Vagina (tissue), 2 donors: ENCODE results near the gene SNX21.

ENCODE experiments used
- CTCF ChIP-seq, 3 experiments: fragments of 450-650 bp in 2 of 3; fragments of 200-600 bp in 1 of 3; sonication (generic) in 1 of 3; IDR thresholded peaks; one replicate each; pipeline ENCODE4 v1.5.1; 2017 to 2019; ENCODE audit warnings: antibody characterized with exemption in 3 of 3, mild to moderate bottlenecking in 2 of 3, moderate library complexity in 2 of 3
- POLR2A ChIP-seq, 2 donors: fragments of 450-650 bp; IDR thresholded peaks; one replicate each; pipeline ENCODE4 v1.6.1; 2017; ENCODE audit warnings: antibody characterized with exemption in 2 of 2, mild to moderate bottlenecking in 2 of 2, moderate library complexity in 2 of 2
- POLR2AphosphoS5 ChIP-seq, 2 donors: sonication (generic); formaldehyde crosslinking; IDR thresholded peaks; one replicate each; pipeline ENCODE4 v1.9.0; 2017; ENCODE audit warnings: antibody characterized with exemption in 2 of 2, mild to moderate bottlenecking in 2 of 2, low read depth in 1 of 2; ENCODE audit not compliant: insufficient read depth in 1 of 2

GRCh38 chr20:45888681-45889080 is 55.1 kb downstream of the SNX21 start:
- TF ChIP-seq CTCF (IDR thresholded peaks at IDR 0.05) (no peak), POLR2A (IDR thresholded peaks at IDR 0.05) (no peak), POLR2AphosphoS5 (IDR thresholded peaks at IDR 0.05; ENCODE audit: insufficient read depth in 1 of 2, low read depth in 1 of 2) (no peak)
